HK-2 (cell line): Measurements from ENCODE around the gene APOBEC3G.

Experiments
- DNase-seq: peaks from one replicate; pipeline ENCODE4 v3.0.0-alpha.2; 2018; ENCODE audit not compliant: unreplicated experiment

APOBEC3G gene

DNA sequence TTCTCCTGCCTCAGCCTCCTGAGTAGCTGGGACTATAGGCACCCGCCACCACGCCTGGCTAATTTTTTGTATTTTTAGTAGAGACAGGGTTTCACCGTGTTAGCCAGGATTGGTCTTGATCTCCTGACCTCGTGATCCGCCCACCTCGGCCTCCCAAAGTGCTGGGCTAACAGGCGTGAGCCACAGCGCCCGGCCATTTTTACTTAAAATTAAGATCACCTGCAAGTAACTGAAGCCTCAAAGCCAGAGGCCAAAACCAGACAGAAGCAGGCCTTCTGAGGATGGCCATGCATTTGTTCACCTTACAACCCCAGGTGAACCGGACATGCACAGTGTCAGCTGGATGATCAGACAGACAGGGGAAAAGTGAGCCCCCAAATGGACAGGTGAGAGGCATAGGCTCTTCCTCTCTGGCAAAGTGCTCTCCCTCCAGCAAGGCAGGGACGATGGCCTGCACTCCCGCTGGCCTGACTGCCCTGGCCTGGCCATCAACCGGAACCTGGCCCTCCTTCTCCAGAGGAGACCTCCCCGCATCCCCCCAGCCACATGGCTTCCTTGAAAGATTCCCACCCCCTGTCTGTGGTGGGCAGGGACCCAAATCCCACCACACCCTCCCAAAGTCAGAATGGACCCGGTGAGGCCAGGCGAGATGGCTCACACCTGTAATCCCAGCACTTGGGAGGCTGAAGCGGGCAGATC, 45.8 kb downstream of the APOBEC3G start:
- no peak for DNase-seq

DNA sequence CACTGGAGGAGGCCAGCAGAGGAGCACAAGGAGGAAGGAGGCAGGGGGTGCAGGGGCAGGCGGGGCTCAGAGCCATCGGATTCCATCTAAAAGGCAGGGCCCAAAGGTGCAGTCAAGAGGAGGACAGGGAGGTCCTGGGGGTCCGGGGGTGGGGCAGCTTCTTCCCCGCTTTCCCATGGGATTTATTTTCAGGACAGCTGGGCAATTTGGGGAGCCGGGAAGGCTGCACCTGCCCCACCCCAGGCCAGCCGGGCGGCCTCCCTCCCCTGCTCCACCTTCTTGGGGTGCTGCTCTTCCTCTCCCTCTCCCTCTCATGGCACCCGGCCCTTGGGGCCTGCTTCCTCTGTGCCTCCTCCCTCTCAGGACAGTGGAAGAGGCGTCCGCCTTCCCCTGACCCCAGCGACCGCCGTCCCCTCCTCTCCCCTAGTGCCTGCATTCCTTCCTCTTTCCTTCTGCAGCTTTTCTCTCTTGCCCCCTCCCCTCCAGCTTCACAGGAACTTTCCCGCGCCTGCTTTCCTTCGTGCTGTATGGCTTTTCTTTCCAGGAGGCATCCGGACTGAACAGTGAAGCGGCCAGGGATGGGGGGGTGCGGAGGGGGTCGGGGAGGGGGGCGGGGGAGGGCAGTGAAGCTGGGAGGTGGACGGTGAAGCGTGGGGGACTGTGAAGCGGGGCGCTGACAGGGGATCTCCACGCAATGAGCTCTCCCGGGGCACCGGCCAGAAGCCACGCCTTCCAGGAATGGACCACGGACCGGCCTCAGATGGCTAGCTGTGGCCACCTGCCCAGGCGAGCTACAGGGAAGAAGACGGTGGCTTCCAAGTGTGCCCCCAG, 46.9 kb downstream of the APOBEC3G start:
- DNase-seq, result no peak

DNA sequence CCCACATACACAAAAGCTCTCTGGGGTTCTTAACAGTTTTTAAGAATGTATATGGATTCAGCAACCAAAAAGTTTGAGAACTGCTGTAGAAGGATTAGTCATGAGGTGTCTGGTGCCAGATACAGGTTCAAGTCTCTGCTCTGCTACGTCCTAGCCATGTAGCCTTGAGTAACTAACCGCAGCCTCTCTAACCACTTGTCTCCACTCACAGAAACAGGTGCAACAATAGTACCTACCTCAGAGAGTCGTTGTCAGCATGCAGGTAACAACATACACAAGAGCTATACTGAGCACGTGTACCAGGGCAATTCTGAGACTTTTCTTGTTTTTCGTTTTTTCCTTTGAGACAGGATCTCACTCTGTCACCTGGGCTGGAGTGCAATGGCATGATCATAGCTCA, 48.5 kb downstream of the APOBEC3G start:
- no peak for DNase-seq

DNA sequence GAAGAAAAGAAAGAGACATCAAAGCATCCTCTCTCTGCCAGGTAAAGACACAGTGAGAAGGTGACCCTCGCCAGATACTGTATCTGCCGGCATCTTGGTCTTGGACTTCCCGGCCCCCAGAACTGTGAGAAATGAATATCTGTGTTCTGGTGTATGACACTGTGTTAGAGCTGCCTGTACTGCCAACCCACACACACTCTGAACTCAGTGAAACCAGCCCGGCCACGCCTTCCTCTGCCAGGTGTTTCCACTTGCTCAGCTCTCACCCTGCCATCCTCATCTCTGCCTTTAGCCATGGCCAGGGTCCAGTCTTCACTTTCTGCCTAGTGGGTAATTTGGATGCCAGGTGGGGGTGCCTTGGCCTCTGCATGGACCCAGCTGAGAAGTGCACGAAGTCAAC, 51.4 kb downstream of the APOBEC3G start:
- no peak for DNase-seq

DNA sequence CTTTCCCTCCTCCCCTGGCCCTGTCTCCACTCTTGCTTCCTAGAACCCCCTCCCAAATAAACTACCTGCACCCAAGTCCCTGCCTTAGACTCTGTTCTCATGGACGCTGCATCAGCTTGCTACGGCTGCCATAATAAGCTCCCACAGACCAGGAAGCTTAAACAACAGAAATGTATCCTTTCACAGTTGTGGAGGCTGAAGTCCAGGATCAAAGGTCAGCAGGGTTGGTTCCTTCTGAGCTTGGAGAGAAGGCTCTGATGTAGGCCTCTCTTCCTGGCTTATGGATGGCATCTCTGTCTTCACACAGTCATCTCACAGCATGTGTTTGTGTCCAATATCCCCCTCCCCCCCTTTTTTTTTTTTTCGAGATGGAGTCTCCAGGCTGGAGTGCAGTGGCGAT, 52.0 kb downstream of the APOBEC3G start:
- DNase-seq, result no peak

DNA sequence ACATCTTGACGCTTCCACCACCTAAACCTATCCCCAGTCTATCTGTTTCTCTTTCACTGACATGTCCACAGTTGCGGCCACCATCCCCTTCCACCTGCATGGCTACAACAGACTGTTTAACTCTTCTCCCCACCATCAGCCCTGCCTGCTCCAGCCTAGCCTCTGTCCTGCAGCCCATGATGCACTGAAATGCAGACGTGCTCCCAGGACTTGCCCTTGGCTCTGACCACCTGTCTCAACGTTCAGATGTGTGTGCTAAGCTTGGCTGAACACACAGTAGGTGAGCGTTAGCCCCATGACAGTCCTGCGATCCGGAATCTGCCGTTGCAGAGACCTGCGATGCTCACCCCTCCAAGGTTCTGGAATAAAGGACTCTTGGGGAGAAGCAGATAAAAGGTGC, 52.7 kb downstream of the APOBEC3G start:
- no peak for DNase-seq

DNA sequence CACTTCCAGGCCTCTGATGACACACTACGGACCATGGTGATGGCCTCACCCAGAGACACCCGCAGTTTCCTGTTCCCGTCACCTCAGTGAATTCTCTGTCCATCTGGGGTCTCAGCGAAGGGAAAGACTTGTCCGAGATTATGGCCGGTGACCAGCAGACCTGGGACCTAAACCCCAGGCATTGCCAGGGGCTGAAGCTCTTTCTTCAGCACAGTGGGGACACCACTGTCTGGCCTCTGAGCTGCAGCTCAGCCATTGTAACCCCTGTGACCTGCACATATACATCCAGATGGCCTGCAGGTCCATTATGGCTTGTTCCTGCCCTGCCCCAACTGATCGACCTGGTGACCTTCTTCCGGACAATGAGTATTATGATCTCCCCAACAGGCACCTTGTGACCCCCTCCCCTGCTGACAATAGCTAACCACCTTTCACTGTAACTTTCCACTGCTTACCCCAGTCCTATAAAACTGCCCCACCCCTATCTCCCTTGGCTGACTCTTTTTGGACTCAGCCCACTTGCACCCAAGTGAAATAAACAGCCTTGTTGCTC, 53.2 kb downstream of the APOBEC3G start:
- DNase-seq, result no peak

DNA sequence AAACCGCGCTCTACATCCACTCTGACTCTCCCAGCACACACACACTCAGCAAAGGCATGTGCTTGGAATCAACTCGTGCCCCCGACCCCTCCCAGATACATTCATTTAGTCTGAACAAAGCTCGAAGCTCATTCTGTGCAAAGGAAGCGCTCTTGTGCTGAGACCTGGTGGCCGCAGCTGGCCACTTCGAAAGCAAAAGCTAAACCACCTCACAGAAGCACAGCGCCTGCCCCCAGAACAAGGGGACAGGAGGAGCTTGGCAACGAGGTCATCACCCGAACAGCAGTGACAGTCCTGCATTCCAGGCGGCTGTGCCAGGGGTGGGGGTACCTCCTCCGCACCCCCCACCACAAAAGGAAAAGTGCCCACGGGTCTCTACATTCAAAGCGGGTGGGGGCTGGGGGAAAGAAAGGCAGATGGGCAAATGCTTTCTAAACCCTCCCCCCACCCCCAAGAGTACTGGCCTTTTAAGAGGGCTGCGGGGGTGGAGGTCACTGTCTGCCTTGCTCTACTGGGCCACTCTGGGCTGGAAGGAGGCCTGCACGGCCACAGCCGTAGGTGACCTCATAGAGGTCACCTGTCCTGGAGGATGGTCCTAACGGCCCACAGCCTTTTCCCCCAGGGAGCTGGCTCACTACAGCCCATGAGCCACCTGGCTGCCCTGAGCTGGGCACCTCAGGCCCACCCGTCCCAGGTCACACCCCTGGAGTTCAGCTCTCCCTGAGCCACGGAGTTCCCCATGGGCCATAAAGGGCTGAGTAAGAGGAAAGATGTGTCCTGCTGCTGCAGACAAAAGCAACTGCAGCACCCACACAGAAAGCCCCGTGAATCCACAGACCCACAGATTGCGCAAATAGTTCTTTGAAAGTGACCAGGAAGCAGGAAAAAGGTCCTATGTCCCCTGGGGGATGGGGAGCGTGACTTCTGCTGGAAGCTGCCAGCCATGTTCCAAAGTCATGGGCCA, 54.1 kb downstream of the APOBEC3G start:
- DNase-seq, result no peak

DNA sequence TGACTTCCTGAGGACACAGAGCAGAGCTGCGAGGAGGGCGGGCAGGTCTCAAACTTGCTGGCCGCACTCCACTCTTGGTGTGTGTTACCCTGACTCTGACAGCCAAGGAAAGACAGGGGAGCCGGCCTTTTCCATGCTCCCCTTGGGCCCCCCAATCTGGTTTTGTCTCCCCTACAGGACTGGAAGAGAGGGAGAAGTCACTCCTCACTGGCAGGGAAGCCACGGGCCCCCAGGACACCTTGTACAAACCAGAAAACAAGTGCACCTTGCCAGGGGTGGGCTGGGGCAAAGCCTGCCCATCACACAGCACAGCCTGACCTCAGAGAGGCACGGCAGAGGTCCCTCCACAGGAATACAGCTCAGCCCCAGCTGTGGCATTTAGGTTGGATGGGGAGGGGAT, 55.2 kb downstream of the APOBEC3G start:
- DNase-seq, result no peak

DNA sequence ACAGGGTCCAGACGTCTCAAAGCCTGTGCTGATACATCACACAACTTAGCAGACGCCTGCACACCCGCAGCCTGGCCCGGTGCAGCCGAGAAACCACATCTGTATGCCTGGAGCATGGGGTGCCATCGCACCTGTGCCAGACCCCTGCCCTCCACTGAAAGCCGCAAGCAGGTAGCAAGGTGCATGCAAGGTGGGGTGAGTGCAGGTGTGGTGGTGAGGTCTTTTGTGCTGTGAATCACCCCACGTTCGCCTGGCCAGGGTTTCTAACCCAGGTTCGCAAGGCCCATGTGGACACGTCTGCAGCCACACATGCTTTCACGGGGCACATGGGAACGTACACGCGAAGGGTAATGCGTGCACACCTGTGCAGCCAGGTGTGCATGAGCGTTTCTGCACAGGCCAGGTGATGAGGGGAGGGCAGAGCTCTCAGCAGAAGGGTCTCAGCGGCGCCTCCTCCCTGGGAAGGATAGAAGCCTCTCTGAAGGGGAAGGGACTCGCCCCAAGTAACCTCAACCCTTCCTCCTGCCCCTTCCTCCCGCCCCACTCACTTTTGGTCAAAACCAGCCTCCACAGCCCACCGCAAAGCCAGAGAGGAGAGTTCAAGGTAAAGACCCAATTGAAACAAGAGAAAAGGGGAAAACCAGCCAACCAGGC, 55.9 kb downstream of the APOBEC3G start:
- DNase-seq, result no peak

DNA sequence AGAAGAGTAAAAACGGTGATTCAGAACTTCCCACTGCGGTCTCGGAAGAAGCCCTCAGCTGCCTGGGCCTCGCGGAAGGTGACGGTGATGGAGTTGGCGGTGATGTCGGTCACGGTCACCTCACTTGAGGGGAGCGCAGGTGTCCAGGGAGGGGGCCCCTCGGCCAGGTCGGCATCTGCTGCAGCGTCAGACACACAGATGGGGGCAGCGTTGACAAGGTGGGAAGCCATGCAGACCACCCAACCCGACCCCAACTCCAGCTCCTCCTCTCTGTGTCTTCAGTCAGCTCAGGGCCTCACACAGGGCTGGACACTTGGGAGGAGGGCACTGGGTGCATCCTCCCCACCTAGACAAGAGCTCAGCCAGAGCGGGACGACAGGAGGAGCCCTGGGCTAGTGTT, 56.8 kb downstream of the APOBEC3G start:
- no peak for DNase-seq

DNA sequence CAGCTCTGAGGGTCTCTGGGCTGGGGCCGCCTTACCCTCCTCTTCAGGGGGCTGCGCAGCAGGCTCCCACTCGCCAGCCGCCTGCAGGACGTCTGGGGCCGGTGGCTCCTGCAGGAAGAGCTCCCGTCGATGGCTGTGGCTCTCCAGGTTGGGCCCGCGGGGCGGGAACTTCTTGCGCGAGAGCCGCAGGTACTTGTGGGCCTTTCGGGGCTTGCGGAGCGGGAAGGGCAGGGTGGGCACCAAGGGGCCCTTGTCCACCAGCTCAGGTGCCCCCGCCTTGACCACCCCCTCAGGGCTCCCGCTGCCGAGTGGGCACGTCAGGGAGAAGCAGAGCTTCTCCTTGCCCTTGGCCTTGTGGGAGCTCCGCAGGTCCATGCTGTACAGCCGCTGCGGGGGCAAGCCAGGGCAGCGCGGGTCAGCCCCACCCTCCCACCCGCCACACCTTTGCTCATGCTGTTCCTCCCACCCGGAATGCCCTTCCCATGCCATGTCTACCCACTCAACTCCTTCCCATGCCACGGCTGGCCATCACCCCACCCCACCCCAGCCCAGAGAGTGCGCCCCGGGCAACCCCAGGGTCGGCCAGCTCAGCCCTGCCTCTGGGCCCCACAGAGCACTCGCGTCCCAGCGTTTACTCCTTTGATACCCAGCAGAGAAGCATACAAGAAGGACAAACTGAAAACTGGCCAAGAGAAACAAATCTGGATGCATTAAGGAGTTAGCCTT, 57.5 kb downstream of the APOBEC3G start:
- no peak for DNase-seq

DNA sequence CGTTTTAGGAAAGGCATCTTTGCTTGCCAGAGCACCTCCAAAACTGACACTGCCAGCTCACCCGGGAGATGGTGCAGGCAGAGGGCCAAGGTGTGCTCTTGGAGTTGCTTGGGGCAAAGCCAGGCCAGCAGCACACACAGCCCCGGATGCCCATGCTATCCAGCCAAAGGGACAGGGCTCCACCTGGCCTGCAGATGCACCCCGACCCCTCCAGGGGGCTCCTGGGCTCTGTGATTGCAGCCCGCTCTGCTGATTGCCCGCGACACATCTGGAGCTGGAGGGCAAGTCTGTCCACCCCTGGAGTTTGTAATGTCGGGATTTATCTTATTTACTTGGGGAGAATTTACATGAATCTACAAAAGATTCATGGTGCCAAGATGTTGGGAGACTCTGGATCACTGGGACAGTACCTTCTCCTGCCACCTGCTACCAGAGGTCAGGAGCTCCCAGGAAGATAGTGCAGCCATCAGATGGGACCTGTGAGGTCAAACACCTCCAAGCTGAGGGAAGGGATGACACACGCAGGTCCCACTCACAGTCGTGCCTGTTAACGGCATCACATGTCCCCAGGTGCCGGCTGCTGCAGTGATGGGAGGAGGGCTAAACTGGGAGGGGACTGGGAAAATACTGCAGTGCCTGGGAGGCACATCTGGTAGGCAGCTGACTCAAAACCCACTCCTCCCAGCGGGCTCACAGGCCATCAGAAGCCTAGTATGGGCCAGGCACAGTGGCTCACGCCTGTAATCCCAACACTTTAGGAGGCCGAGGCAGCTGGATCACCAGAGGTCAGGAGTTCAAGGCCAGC, 58.2 kb downstream of the APOBEC3G start:
- DNase-seq, result peak; percentile 41

DNA sequence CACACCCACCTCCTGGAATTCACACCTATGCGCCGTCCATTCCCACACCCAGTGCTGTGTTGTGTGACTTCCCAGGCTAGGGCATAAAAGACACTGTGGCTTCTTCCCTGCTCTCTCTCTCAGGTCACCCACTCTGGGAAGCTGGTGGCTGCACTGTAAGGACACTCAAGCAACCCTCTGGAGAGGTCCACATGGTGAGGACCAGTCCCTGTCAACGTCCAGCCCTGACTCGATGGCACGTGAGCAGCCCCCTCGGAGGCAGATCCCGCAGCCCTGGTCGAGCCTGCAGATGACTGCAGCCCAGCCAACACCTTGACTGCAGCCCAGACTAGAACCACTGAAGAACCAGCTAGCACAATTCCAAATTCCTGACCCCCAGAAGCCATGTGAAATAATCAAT, 59.2 kb downstream of the APOBEC3G start:
- no peak for DNase-seq
